Measurements from ENCODE around the gene KCNB1. TPM values are rescaled to one million over a fixed set of nuclear protein-coding genes. Genes with fewer than 3 reads are reported as not detected.

The KCNB1 gene
- total RNA-seq, 5 donors from 2014 or later (not counting 1 experiment from before 2014, with no cell fraction given), result 0.03 to 0.13 (median 0.12) TPM; not detected in 1

GRCh38 chr20:49478266-49478665 lies 4.2 kb downstream of the KCNB1 start:
- WGBS (ENCODE audit: insufficient coverage), result 46% methylated on average over 5 of the region's 7 CpGs
- ATAC-seq (replicated peaks in 1 of 4) (no peak), DNase-seq (no peak)
- H3K36me3 Mint-ChIP-seq, result no peaks in the 10 kb centered on the region
- Histone ChIP-seq H3K36me3 (ENCODE audit: control insufficient read depth in 2 of 2, extremely low read depth in 1 of 2, insufficient read depth in 1 of 2, low read length in 1 of 2) (no peaks in the 10 kb centered on the region), H3K4me3 (ENCODE audit: control insufficient read depth in 1 of 2, extremely low read depth in 1 of 2, low read length in 1 of 2) (no peak overlapping the region), H3K27ac (ENCODE audit: low read length) (no peak overlapping the region), H3K4me1 (ENCODE audit: control insufficient read depth in 1 of 2, extremely low read depth in 1 of 2, insufficient read depth in 2 of 2, low read length in 2 of 2) (peaks cover under 1 to 7% of the 10 kb centered on the region in 2 experiments), H3K27me3 (replicated peaks in 1 of 2; ENCODE audit: control insufficient read depth in 2 of 2, extremely low read depth in 1 of 2, insufficient read depth in 2 of 2, low read length in 1 of 2) (peaks cover 6 to 58% of the 10 kb centered on the region in 2 experiments), H3K9me3 (no peaks in the 10 kb centered on the region)
- peaks cover 0 to 2% (median 0%) of the 10 kb centered on the region in 3 donors for H3K4me1 Mint-ChIP-seq
- CTCF ChIA-PET, result no interaction called here
- POLR2A ChIA-PET, result no interaction called here
- H3K27me3 Mint-ChIP-seq, result peaks cover 49 to 52% of the 10 kb centered on the region in 2 donors
- no peaks in the 10 kb centered on the region for H3K9me3 Mint-ChIP-seq
- H3K4me3 Mint-ChIP-seq, result no peak overlapping the region
- no peak overlapping the region for H3K27ac Mint-ChIP-seq

DNA sequence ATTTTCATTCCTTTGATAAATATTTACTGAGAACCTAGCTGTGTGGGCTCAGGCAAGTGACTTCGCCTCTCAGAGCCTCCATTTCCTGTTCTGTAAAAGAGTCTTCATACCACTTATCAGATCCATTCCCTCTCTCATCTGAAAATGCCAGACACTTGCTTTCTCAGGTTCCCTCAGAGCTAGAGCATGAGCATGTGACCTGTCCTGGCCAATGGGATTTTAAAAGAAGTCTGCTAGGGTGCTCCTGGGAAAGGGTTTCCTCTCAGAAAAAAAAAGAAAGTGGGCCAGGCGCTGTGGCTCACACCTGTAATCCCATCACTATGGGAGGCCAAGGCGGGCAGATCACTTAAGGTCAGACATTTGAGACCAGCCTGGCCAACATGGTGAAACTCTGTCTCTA lies 5.3 kb downstream of the KCNB1 start:
- H3K4me1 ChIP-seq (ENCODE audit: control insufficient read depth in 1 of 2, extremely low read depth in 1 of 2, insufficient read depth in 2 of 2, low read length in 2 of 2), result no peaks in the 10 kb centered on the region
- CTCF ChIA-PET, result no interaction called here
- ATAC-seq (replicated peaks in 1 of 4), result no peak
- Mint-ChIP-seq H3K4me3 (no peak overlapping the region), H3K36me3 (no peaks in the 10 kb centered on the region), H3K27ac (no peak overlapping the region), H3K27me3 (peaks cover 49 to 51% of the 10 kb centered on the region in 2 donors), H3K9me3 (no peaks in the 10 kb centered on the region), H3K4me1 (no peaks in the 10 kb centered on the region)
- H3K9me3 ChIP-seq, result no peaks in the 10 kb centered on the region
- no peaks in the 10 kb centered on the region for H3K36me3 ChIP-seq (ENCODE audit: control insufficient read depth in 2 of 2, extremely low read depth in 1 of 2, insufficient read depth in 1 of 2, low read length in 1 of 2)
- DNase-seq, result no peak
- no peak overlapping the region for H3K4me3 ChIP-seq (ENCODE audit: control insufficient read depth in 1 of 2, extremely low read depth in 1 of 2, low read length in 1 of 2)
- POLR2A ChIA-PET, result no interaction called here
- H3K27ac ChIP-seq (ENCODE audit: low read length), result no peak overlapping the region
- peaks cover 6 to 49% of the 10 kb centered on the region in 2 experiments for H3K27me3 ChIP-seq (replicated peaks in 1 of 2; ENCODE audit: control insufficient read depth in 2 of 2, extremely low read depth in 1 of 2, insufficient read depth in 2 of 2, low read length in 1 of 2)
- 36% methylated on average over 3 of the region's 3 CpGs for WGBS (ENCODE audit: insufficient coverage)

- ChIA-PET CTCF (no interaction called here), POLR2A (no interaction called here)
- Histone ChIP-seq H3K27me3 (replicated peaks in 1 of 2; ENCODE audit: control insufficient read depth in 2 of 2, extremely low read depth in 1 of 2, insufficient read depth in 2 of 2, low read length in 1 of 2) (peaks cover 4 to 43% of the 10 kb centered on the region in 2 experiments), H3K36me3 (ENCODE audit: control insufficient read depth in 2 of 2, extremely low read depth in 1 of 2, insufficient read depth in 1 of 2, low read length in 1 of 2) (no peaks in the 10 kb centered on the region), H3K27ac (ENCODE audit: low read length) (no peak overlapping the region), H3K4me3 (ENCODE audit: control insufficient read depth in 1 of 2, extremely low read depth in 1 of 2, low read length in 1 of 2) (no peak overlapping the region), H3K4me1 (ENCODE audit: control insufficient read depth in 1 of 2, extremely low read depth in 1 of 2, insufficient read depth in 2 of 2, low read length in 2 of 2) (no peaks in the 10 kb centered on the region), H3K9me3 (no peaks in the 10 kb centered on the region)
- no peaks in the 10 kb centered on the region for H3K36me3 Mint-ChIP-seq
- ATAC-seq (replicated peaks in 1 of 4) (no peak), DNase-seq (no peak)
- H3K4me1 Mint-ChIP-seq, result no peaks in the 10 kb centered on the region
- peaks cover 44 to 47% of the 10 kb centered on the region in 2 donors for H3K27me3 Mint-ChIP-seq
- H3K9me3 Mint-ChIP-seq, result no peaks in the 10 kb centered on the region
- H3K4me3 Mint-ChIP-seq, result no peak overlapping the region
- H3K27ac Mint-ChIP-seq, result no peak overlapping the region
- 80% methylated on average over 4 of the region's 7 CpGs for WGBS (ENCODE audit: insufficient coverage)
Measured at GRCh38 chr20:49476016-49476355, 6.5 kb downstream of the KCNB1 start.

- Mint-ChIP-seq H3K36me3 (no peaks in the 10 kb centered on the region), H3K27ac (no peak overlapping the region), H3K4me1 (no peaks in the 10 kb centered on the region), H3K4me3 (no peak overlapping the region), H3K27me3 (peaks cover 46 to 47% of the 10 kb centered on the region in 2 donors), H3K9me3 (no peaks in the 10 kb centered on the region)
- Histone ChIP-seq H3K27me3 (replicated peaks in 1 of 2; ENCODE audit: control insufficient read depth in 2 of 2, extremely low read depth in 1 of 2, insufficient read depth in 2 of 2, low read length in 1 of 2) (peaks cover 4 to 41% of the 10 kb centered on the region in 2 experiments), H3K27ac (ENCODE audit: low read length) (no peak overlapping the region), H3K36me3 (ENCODE audit: control insufficient read depth in 2 of 2, extremely low read depth in 1 of 2, insufficient read depth in 1 of 2, low read length in 1 of 2) (no peaks in the 10 kb centered on the region), H3K4me3 (ENCODE audit: control insufficient read depth in 1 of 2, extremely low read depth in 1 of 2, low read length in 1 of 2) (no peak overlapping the region), H3K9me3 (no peaks in the 10 kb centered on the region), H3K4me1 (ENCODE audit: control insufficient read depth in 1 of 2, extremely low read depth in 1 of 2, insufficient read depth in 2 of 2, low read length in 2 of 2) (no peaks in the 10 kb centered on the region)
- ChIA-PET POLR2A (no interaction called here), CTCF (no interaction called here)
- WGBS (ENCODE audit: insufficient coverage), result no CpG with 5 or more reads among the region's 6 CpGs
- DNase-seq (no peak), ATAC-seq (replicated peaks in 1 of 4) (no peak)
Measured at GRCh38 chr20:49475292-49476015, 7.0 kb downstream of the KCNB1 start.

GRCh38 chr20:49471397-49471796 lies 11.1 kb downstream of the KCNB1 start:
- no peak overlapping the region for H3K27ac Mint-ChIP-seq
- peaks cover 55% of the 10 kb centered on the region in 2 donors for H3K27me3 Mint-ChIP-seq
- no peaks in the 10 kb centered on the region for H3K9me3 Mint-ChIP-seq
- no peaks in the 10 kb centered on the region for H3K36me3 Mint-ChIP-seq
- peaks cover 0 to 3% of the 10 kb centered on the region in 2 experiments for H3K4me1 ChIP-seq (ENCODE audit: control insufficient read depth in 1 of 2, extremely low read depth in 1 of 2, insufficient read depth in 2 of 2, low read length in 2 of 2)
- H3K4me3 Mint-ChIP-seq, result no peak overlapping the region
- DNase-seq, result no peak
- H3K9me3 ChIP-seq, result no peaks in the 10 kb centered on the region
- peaks cover 0 to 35% of the 10 kb centered on the region in 2 experiments for H3K27me3 ChIP-seq (replicated peaks in 1 of 2; ENCODE audit: control insufficient read depth in 2 of 2, extremely low read depth in 1 of 2, insufficient read depth in 2 of 2, low read length in 1 of 2)
- H3K4me1 Mint-ChIP-seq, result no peaks in the 10 kb centered on the region
- ATAC-seq (replicated peaks in 1 of 4), result no peak
- H3K27ac ChIP-seq (ENCODE audit: low read length), result no peak overlapping the region
- H3K4me3 ChIP-seq (ENCODE audit: control insufficient read depth in 1 of 2, extremely low read depth in 1 of 2, low read length in 1 of 2), result no peak overlapping the region
- ChIA-PET POLR2A (no interaction called here), CTCF (no interaction called here)
- WGBS (ENCODE audit: insufficient coverage), result no CpG with 5 or more reads among the region's 5 CpGs
- H3K36me3 ChIP-seq (ENCODE audit: control insufficient read depth in 2 of 2, extremely low read depth in 1 of 2, insufficient read depth in 1 of 2, low read length in 1 of 2), result no peaks in the 10 kb centered on the region

DNA sequence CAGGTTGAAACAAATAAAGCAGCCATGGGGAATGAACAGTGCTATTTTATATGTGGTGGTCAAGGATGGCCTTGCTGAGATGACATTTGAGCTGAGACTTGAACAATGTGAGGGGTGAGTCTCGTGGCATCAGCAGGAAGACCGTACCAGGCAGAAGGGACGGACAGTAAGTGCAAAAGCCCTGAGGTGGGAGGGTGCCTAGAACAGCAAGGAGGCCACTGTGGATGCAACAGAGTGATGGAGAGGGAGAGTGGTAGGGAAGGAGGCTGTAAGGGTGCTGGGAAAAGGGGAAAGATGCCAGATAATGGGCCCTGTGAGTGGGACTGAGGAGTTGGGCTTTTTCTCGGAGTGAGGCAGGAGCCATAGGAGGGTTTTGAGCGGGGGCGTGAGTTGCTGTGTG lies 11.5 kb downstream of the KCNB1 start:
- peaks cover 55% of the 10 kb centered on the region in 2 donors for H3K27me3 Mint-ChIP-seq
- no peaks in the 10 kb centered on the region for H3K36me3 ChIP-seq (ENCODE audit: control insufficient read depth in 2 of 2, extremely low read depth in 1 of 2, insufficient read depth in 1 of 2, low read length in 1 of 2)
- POLR2A ChIA-PET, result no interaction called here
- DNase-seq, result no peak
- no peaks in the 10 kb centered on the region for H3K4me1 Mint-ChIP-seq
- H3K27ac ChIP-seq (ENCODE audit: low read length), result no peak overlapping the region
- H3K27ac Mint-ChIP-seq, result no peak overlapping the region
- CTCF ChIA-PET, result no interaction called here
- no peaks in the 10 kb centered on the region for H3K9me3 ChIP-seq
- H3K9me3 Mint-ChIP-seq, result no peaks in the 10 kb centered on the region
- H3K4me3 ChIP-seq (ENCODE audit: control insufficient read depth in 1 of 2, extremely low read depth in 1 of 2, low read length in 1 of 2), result no peak overlapping the region
- peaks cover 0 to 3% of the 10 kb centered on the region in 2 experiments for H3K4me1 ChIP-seq (ENCODE audit: control insufficient read depth in 1 of 2, extremely low read depth in 1 of 2, insufficient read depth in 2 of 2, low read length in 2 of 2)
- WGBS (ENCODE audit: insufficient coverage), result 64% methylated on average over 4 of the region's 6 CpGs
- no peaks in the 10 kb centered on the region for H3K36me3 Mint-ChIP-seq
- peaks cover 0 to 34% of the 10 kb centered on the region in 2 experiments for H3K27me3 ChIP-seq (replicated peaks in 1 of 2; ENCODE audit: control insufficient read depth in 2 of 2, extremely low read depth in 1 of 2, insufficient read depth in 2 of 2, low read length in 1 of 2)
- H3K4me3 Mint-ChIP-seq, result no peak overlapping the region
- no peak for ATAC-seq (replicated peaks in 1 of 4)
